HG03060 (cell line): Measurements from ENCODE around the gene TEX264.
"Not testable (repeated sequence)": the region's sequence is repeated elsewhere in the genome, so short reads cannot be mapped to it uniquely, and the experiment has no call there.

Source experiments
- ATAC-seq: cut with Tn5 transposase; IDR thresholded peaks from one replicate; pipeline ENCODE4 v1.9.1; 2021; ENCODE audit warnings: low read depth, moderate number of reproducible peaks; ENCODE audit not compliant: unreplicated experiment

TEX264 gene, protein sequence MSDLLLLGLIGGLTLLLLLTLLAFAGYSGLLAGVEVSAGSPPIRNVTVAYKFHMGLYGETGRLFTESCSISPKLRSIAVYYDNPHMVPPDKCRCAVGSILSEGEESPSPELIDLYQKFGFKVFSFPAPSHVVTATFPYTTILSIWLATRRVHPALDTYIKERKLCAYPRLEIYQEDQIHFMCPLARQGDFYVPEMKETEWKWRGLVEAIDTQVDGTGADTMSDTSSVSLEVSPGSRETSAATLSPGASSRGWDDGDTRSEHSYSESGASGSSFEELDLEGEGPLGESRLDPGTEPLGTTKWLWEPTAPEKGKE

GRCh38 chr3:51670823-51671733 is at the start of gene TEX264:
TSS of gene TEX264 (plus strand) at chr3:51671252. CDS start at chr3:51674305, 3,053 bp downstream.
- ATAC-seq: peak; percentile 48

DNA sequence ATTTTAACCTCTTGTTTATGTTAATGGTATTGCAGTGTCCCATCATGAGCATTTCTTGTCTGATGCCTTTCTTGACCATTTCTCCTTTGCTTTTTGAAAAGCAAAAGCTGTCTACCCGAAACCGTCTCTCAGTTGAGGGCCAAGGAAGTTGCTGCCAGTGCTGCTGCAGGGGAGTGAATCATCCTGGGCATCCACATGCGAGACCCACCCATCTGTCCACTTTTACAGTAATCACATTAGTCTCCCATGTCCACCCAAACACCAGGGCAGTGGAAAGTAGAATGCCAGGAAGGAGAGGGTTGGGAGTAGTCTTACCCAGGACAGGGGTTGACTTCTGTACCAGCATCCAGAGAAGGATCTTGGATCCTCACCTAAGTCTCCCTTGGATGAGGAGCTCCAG is 48.6 kb upstream of the TEX264 start:
- ATAC-seq: no peak

DNA sequence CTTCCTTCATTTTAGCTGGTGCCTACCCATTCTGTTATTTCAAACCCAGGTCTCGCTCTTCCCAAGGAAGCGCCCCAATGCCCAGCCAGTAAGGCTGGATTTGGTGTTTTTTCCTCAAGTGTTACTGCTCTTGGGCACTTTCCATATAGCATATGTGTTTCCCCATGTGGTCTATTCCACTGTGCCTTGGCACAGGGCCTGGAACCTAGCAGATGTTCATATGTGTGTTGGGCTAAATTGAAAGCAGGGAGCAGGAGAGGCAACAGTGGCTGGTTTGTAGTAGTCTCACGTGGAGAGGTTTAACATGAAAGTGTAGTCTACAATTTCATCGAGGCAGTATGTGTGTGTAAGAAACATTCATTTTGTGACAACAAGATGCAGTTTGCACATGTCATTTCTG is 48.2 kb upstream of the TEX264 start:
- no peak for ATAC-seq

- no peak for ATAC-seq
These were observed 40.5 kb upstream of the TEX264 start for GRCh38 chr3:51630513-51630912.

DNA sequence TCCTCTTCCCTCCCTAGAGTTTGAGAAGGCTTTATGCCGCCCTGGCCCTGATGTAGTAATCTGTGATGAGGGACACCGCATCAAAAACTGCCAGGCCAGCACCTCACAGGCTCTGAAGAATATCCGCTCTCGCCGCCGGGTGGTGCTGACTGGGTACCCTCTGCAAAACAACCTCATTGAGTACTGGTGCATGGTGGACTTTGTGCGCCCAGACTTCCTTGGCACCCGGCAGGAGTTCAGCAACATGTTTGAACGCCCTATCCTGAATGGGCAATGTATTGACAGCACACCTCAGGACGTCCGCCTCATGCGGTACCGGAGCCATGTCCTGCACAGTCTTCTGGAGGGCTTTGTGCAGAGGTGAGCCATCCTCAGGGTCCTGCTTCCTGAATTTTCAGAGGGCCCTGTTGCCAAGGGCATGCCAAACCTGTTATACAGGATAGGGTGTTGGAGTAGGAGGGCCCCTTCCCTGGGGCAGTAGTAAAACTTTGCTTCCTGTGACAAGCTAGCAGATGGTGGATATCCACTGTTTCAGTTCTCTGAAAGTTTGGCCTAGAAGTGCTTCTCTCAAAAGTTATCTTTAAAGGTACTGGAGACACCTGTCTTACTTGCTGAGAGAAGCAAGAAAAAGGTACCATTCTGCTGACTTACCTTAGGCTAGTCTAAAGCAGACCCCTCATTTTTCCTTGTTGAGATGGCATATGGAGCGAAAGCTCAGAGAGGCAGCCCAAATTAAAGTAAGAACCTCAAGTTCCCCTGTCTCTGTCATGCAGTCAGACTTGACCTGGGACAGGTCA is 33.7 kb upstream of the TEX264 start:
- no peak for ATAC-seq

DNA sequence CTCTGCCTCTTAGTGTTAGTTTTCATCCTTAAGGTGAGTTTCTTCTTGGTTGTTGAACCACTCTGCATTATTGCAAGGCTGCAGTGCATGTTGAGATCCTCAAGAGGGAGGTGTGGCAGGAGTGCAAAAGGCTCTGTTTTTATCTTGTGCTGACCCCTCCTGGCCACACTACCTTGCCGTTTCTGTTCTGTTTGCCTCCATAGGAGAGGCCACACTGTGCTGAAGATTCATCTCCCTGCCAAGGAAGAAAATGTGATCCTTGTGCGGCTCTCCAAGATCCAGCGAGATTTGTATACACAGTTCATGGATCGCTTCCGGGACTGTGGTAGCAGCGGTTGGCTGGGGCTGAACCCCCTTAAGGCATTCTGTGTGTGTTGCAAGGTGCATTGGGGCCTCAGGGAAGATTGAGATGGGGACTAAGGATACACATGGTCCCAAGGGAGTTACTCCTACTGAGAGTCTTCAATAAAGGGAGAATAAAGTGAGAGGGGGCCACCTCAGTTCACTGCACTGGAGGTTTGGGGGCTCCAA is 33.0 kb upstream of the TEX264 start:
- no peak for ATAC-seq

DNA sequence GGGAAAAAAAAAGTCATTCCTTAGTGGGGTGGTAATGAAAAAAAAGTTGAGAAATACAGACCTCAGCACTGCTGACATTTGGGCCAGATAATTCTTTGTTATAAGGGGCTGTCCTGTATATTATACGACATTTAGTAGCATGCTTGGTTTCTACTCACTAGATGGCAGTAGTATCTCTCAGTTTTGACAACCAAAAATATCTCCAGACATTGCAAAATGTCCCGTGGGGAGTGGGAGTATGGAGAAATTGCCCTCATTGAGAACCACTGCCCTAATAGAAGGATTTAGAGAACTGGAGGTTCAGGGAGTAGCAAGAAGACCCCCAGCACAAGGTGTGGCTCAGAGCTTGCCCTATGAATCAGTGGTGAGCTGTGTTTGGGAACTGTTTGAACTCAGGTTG is 28.6 kb upstream of the TEX264 start:
- no peak for ATAC-seq

- no peak for ATAC-seq
These were observed 25.0 kb upstream of the TEX264 start for GRCh38 chr3:51646091-51646490.

DNA sequence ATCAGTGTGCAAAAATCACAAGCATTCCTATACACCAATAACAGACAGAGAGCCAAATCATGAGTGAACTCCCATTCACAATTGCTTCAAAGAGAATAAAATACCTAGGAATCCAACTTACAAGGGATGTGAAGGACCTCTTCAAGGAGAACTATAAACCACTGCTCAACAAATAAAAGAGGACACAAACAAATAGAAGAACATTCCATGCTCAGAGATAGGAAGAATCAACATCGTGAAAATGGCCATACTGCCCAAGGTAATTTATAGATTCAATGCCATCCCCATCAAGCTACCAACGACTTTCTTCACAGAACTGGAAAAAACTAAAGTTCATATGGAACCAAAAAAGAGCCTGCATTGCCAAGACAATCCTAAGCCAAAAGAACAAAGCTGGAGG is 18.9 kb upstream of the TEX264 start:
- ATAC-seq: not testable (repeated sequence)

- not testable (repeated sequence) for ATAC-seq
These were observed 17.6 kb upstream of the TEX264 start for GRCh38 chr3:51653409-51653808.

DNA sequence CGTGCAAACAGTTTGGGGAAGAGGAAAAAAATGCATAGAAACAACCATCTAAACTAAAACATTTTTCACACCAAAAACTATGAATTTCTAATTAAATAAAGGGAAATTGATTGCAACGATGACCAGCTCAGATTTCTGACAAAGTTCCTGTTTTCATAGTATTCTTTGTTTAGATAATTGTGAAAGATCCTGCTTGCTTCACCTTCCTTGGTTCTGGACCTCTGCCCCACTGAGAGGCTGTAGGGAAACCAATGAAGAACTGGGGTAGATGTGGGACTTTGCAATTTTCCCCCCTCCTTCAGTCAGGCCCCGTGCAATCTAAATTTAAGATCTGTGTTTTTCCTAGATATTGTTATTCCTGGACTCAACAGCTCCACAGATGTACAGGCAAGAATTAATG is 13.8 kb upstream of the TEX264 start:
- no peak for ATAC-seq

DNA sequence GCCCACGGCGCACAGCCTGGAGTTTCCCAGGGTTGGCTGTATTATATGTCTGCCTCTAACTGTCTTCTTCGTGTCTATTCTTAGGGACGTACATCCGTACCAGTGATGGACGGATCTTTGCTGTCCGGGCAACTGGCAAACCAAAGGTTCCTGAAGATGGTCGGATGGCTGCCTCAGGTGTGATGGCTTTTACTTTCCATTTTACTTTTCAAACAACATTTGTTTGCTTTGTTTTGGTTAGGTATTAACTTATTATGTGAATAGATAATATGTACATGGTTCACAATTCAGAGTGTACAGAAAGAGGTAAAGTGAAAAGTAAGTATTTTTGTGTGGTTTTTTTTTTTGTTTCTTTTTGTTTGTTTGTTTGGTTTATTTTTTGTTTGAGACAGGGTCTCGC is 11.1 kb upstream of the TEX264 start:
- ATAC-seq: no peak

- ATAC-seq: no peak
These were observed 8.6 kb upstream of the TEX264 start for GRCh38 chr3:51662456-51662855.

DNA sequence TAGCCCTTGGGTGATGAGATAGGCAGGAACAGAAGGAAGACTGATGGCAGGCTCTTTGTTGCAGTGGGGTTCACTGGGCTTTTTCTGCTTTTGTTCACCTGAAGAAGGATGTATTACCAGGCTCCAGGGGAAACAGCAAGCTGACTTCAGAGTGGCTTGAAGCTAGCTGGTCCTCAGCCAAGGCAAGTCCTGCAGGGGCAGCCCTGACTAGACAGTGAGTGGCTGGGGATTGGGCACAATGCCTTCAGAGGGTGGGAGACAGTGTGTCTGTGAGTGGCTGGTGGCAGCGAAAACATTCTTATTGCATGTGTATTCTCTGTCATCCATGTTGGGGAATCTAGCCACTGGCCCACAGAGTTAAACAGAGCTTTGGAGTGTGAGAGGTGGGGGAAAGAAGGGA is 2.3 kb upstream of the TEX264 start:
- no peak for ATAC-seq

GRCh38 chr3:51669241-51670052 is 1.6 kb upstream of the TEX264 start:
- ATAC-seq: no peak

DNA sequence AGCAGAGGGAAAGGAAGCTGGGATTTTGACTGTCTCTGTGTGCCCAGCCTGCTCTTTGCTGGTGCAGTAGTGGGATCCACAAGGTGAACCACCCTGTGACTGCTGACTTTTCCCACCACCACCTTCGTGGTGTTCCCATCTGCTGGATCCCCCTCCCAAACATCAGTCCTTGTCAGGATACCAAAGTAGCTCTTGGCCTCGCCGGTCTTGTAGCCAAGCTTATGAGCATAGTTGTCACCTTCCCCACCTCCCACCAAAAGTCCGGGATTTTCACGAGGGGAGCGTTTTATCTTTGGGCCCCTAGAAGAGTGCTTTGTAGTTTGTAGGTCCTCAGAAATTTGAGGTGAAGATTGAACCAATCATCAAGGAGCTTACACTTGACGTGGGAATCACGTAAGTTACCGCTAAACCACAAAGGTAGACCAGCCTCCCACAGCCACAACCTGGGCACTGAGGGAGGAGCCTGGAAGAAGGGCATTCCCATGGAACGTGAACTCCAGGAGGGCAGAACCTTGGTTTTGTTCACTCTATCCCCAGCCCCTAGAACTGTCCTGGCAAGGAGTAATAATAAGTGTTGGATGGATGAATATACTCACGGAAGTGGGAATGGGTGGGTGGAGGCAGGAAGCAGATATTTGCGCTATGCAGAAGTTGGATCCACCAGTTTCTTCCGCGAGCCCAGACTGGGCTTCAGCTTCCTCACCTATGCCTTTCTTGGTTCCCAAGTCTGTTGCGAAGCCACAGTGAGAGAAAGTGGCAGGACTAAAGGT is 814 bp upstream of the TEX264 start:
- ATAC-seq: no peak

- peak; percentile 27 for ATAC-seq
These were observed 853 bp downstream of the TEX264 start for GRCh38 chr3:51671734-51672475.

DNA sequence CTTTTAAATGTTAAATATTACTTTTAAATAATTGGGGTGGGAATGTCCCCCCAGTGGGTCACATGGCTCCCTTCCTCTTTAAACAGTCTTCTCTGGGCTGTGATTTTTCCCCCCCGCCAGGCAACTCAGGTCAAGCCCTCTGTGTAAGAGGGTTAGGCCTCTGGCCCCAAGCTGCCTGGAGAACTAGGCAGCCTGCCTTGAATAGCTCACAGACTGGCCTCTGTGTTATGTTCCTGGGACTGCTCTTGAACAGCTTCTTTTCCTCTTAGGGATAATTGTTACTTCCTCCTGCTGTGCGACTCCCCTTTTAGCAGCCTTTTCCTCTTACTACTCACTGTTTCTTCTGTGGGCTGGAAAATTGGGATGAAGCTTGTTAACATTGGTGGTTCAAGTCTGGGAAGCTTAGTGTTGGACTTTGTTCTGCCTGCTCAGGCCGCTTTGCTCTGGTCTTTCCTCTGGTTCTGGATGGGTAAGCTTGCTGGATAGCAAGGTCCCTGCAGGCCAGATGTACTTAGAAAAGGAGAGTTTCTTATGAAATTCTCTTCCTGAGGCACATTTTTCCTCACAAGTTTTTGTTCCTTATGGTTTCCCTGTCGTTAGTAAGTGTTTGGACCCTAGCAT is 2.2 kb downstream of the TEX264 start:
- no peak for ATAC-seq
